CD14-positive monocyte (primary cell): Measurements from ENCODE around the gene KLC3. TPM values are rescaled to one million over a fixed set of nuclear protein-coding genes. Genes with fewer than 3 reads are reported as not detected.
A peak's percentile ranks its signal among the peaks of the same experiment; 100 is the strongest.

Experiments used
- DNase-seq, 3 donors: peaks; one replicate each; pipeline ENCODE4 v3.0.0-alpha.2; 2011 to 2022
- H2AFZ ChIP-seq: 2 replicates; pipeline ENCODE4 v1.6.0; 2012; ENCODE audit warnings: mild to moderate bottlenecking, low read depth, low read length, inconsistent platforms; ENCODE audit not compliant: insufficient read depth, poor library complexity, severe bottlenecking
- H3K27ac ChIP-seq, 2 donors: 1 replicate in 1 of 2; 2 replicates in 1 of 2; pipeline ENCODE4 v1.5.1; 2012 to 2013; ENCODE audit warnings: low read length in 2 of 2, control low read depth in 1 of 2, inconsistent platforms in 1 of 2, low read depth in 1 of 2, mild to moderate bottlenecking in 1 of 2
- H3K27me3 ChIP-seq, 2 donors: one replicate each; pipeline versions ENCODE4 v1.6.0 to v1.6.1; 2011 to 2013; ENCODE audit warnings: low read length in 2 of 2; ENCODE audit not compliant: control insufficient read depth in 2 of 2, insufficient read depth in 2 of 2
- H3K36me3 ChIP-seq, 2 donors: replicated peaks in 1 of 2; 1 replicate in 1 of 2; 2 replicates in 1 of 2; pipeline versions ENCODE4 v1.5.1 to v1.6.1; 2012 to 2013; ENCODE audit warnings: low read length in 2 of 2, control low read depth in 1 of 2, inconsistent platforms in 1 of 2, mild to moderate bottlenecking in 1 of 2; ENCODE audit not compliant: insufficient read depth in 2 of 2, control insufficient read depth in 1 of 2
- H3K4me1 ChIP-seq, 2 donors: 1 replicate in 1 of 2; 2 replicates in 1 of 2; pipeline versions ENCODE4 v1.5.1 to v1.6.1; 2012 to 2013; ENCODE audit warnings: low read length in 2 of 2, control low read depth in 1 of 2, inconsistent platforms in 1 of 2, mild to moderate bottlenecking in 1 of 2, moderate library complexity in 1 of 2; ENCODE audit not compliant: insufficient read depth in 2 of 2, control insufficient read depth in 1 of 2
- H3K4me2 ChIP-seq: replicated peaks from 2 replicates; pipeline ENCODE3; 2012; ENCODE audit warnings: low read length, moderate library complexity, mild to moderate bottlenecking; ENCODE audit not compliant: poor library complexity, severe bottlenecking; ENCODE audit errors: extremely low read depth
- H3K4me3 ChIP-seq, 3 experiments: fragments of 200-600 bp in 1 of 3; sonication (generic) in 1 of 3; replicated peaks in 1 of 3; 1 replicate in 2 of 3; 2 replicates in 1 of 3; pipeline ENCODE4 v1.5.1; 2011 to 2013; ENCODE audit warnings: low read length in 3 of 3, mild to moderate bottlenecking in 3 of 3, control low read depth in 2 of 3, low read depth in 2 of 3, inconsistent platforms in 1 of 3, moderate library complexity in 1 of 3
- H3K79me2 ChIP-seq: 2 replicates; pipeline ENCODE4 v1.6.0; 2012; ENCODE audit warnings: mild to moderate bottlenecking, control low read depth, inconsistent platforms, low read length, moderate library complexity; ENCODE audit not compliant: insufficient read depth
- H3K9ac ChIP-seq: 2 replicates; pipeline ENCODE4 v1.6.0; 2017; ENCODE audit warnings: low read length, mild to moderate bottlenecking; ENCODE audit not compliant: insufficient read depth, poor library complexity, severe bottlenecking
- H3K9me3 ChIP-seq, 2 donors: replicated peaks in 1 of 2; 1 replicate in 1 of 2; 2 replicates in 1 of 2; pipeline versions ENCODE4 v1.5.1 to v1.6.1; 2012 to 2013; ENCODE audit warnings: low read length in 2 of 2, control low read depth in 1 of 2; ENCODE audit not compliant: control insufficient read depth in 1 of 2, insufficient read depth in 1 of 2
- H4K20me1 ChIP-seq: 2 replicates; pipeline ENCODE4 v1.6.0; 2012; ENCODE audit warnings: mild to moderate bottlenecking, low read length, control low read depth, moderate library complexity; ENCODE audit not compliant: insufficient read depth
- H3K27ac Mint-ChIP-seq, 7 donors: one replicate each; pipeline ENCODE4 v1.8.0; 2020; ENCODE audit warnings: mild to moderate bottlenecking in 7 of 7, mixed read lengths in 7 of 7, moderate library complexity in 6 of 7, inconsistent platforms in 2 of 7
- H3K27me3 Mint-ChIP-seq, 3 donors: one replicate each; pipeline ENCODE4 v1.8.0; 2021 to 2022; ENCODE audit warnings: low read depth in 3 of 3, mild to moderate bottlenecking in 3 of 3, mixed read lengths in 3 of 3, moderate library complexity in 3 of 3, inconsistent platforms in 1 of 3
- H3K36me3 Mint-ChIP-seq, 2 donors: one replicate each; pipeline ENCODE4 v1.8.0; 2020; ENCODE audit warnings: mixed read lengths in 2 of 2, inconsistent platforms in 1 of 2, mild to moderate bottlenecking in 1 of 2
- H3K4me1 Mint-ChIP-seq: one replicate; pipeline ENCODE4 v1.8.0; 2020; ENCODE audit warnings: mild to moderate bottlenecking, mixed read lengths
- H3K4me3 Mint-ChIP-seq, 2 donors: one replicate each; pipeline ENCODE4 v1.8.0; 2020; ENCODE audit warnings: mild to moderate bottlenecking in 2 of 2, mixed read lengths in 2 of 2, moderate library complexity in 1 of 2
- H3K9me3 Mint-ChIP-seq, 7 donors: one replicate each; pipeline ENCODE4 v1.8.0; 2020 to 2022; ENCODE audit warnings: mixed read lengths in 7 of 7, mild to moderate bottlenecking in 6 of 7, moderate library complexity in 6 of 7, inconsistent platforms in 2 of 7
- WGBS: methylation state at CpG from one replicate; pipeline ENCODE4 v1.1.5; 2013; ENCODE audit warnings: missing lambda C conversion rate; ENCODE audit not compliant: insufficient coverage; 5-methylcytosine and 5-hydroxymethylcytosine counted together
- intact Hi-C, 2 donors: fragments of 100-400 bp; cut with micrococcal nuclease; formaldehyde crosslinking; loops; one replicate each; pipeline versions ENCODE4 v1.15.0 to v1.15.1; 2023
- polyA plus RNA-seq, 3 donors: library from polyadenylated mRNA; depleted of rRNA in 1 of 3; unstranded in 2 of 3; stranded (reverse) in 1 of 3; fragments of 300-500 nt in 2 of 3; fragments of >200 nt in 1 of 3; fragmentation: Illumina TruSeq in 2 of 3; gene quantifications; 1 replicate in 2 of 3; 2 replicates in 1 of 3; pipeline ENCODE4 v1.2.3, GENCODE V29; 2012 to 2021
- TF ChIP-seq, protein P1 (sequence below): fragments of 200-600 bp; IDR thresholded peaks from one replicate; pipeline ENCODE4 v1.8.0; 2022; ENCODE audit warnings: antibody characterized with exemption, mild to moderate bottlenecking

KLC3 gene
- polyA plus RNA-seq, 3 donors: not detected

DNA sequence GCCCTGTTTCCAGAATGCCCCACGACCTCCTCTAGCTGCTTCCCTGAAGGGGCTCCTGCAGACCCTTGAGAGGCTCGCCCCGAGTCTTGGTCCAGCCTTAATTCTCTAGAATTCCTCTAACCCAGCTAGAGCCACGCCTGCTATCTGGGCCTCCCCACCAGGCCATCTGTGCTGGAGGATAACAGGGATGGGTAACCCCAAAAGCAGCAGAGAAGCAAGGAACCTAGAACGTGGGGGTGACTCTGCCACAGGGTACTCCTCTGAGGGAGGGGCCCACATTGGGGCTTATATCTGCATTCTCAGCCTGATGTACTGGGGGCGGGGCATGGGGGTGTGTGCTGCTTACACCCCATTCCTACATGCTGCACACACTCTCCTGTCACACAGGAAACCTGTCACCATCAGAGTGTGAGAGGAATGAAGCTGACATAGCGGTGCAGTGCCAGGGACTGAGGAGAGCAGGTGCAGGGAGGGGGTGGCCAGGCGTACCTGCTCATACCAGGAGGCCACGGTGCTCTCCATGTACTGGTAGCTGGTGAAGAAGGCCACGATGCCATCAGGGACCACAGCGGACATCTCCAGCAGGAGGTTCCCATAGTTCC, 13.8 kb downstream of the KLC3 start:
- WGBS: 97% methylated on average over 8 of the region's 11 CpGs
- Histone ChIP-seq H3K9ac (no peak overlapping the region), H2AFZ (no peak overlapping the region), H3K27me3 (no peaks in the 10 kb centered on the region), H4K20me1 (no peaks in the 10 kb centered on the region), H3K36me3 (peaks cover 33 to 77% of the 10 kb centered on the region in 2 donors), H3K9me3 (no peaks in the 10 kb centered on the region), H3K4me2 (no peak overlapping the region), H3K27ac (no peak overlapping the region), H3K79me2 (no peaks in the 10 kb centered on the region), H3K4me3 (no peak overlapping the region), H3K4me1 (no peaks in the 10 kb centered on the region)
- no peaks in the 10 kb centered on the region for H3K4me1 Mint-ChIP-seq
- no peaks in the 10 kb centered on the region for H3K27me3 Mint-ChIP-seq
- H3K4me3 Mint-ChIP-seq: no peak overlapping the region
- peaks cover 0 to 3% (median 0%) of the 10 kb centered on the region in 7 donors for H3K9me3 Mint-ChIP-seq
- DNase-seq: no peak
- TF ChIP-seq, protein P1, sequence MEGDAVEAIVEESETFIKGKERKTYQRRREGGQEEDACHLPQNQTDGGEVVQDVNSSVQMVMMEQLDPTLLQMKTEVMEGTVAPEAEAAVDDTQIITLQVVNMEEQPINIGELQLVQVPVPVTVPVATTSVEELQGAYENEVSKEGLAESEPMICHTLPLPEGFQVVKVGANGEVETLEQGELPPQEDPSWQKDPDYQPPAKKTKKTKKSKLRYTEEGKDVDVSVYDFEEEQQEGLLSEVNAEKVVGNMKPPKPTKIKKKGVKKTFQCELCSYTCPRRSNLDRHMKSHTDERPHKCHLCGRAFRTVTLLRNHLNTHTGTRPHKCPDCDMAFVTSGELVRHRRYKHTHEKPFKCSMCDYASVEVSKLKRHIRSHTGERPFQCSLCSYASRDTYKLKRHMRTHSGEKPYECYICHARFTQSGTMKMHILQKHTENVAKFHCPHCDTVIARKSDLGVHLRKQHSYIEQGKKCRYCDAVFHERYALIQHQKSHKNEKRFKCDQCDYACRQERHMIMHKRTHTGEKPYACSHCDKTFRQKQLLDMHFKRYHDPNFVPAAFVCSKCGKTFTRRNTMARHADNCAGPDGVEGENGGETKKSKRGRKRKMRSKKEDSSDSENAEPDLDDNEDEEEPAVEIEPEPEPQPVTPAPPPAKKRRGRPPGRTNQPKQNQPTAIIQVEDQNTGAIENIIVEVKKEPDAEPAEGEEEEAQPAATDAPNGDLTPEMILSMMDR: no peak
- intact Hi-C loops: no loop called here
- H3K36me3 Mint-ChIP-seq: peaks cover 61 to 78% of the 10 kb centered on the region in 2 donors
- peak overlapping the region in 1 of 7 donors; percentile 7 for H3K27ac Mint-ChIP-seq

DNA sequence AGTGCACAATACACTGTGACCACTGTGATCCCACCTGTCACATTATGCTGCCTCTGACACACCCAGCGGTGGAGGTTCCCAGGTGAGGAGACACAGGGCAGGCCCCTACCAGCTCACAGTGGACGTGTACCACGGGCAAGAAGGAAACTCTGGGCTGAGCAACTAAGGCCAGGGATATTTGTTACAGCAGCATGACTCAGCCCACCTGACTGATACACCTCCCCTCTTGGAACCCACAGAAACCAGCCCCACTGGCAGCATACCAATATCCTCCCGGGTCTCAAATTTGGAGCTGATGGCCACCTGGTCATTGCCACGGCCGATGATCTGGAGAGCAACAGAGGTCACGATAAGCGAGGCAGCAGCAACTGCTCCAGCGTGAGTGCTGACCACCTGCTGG, 14.9 kb downstream of the KLC3 start:
- Histone ChIP-seq H3K27ac (no peak overlapping the region), H2AFZ (no peak overlapping the region), H3K4me1 (no peaks in the 10 kb centered on the region), H3K79me2 (no peaks in the 10 kb centered on the region), H3K9me3 (no peaks in the 10 kb centered on the region), H4K20me1 (no peaks in the 10 kb centered on the region), H3K4me3 (no peak overlapping the region), H3K9ac (no peak overlapping the region), H3K27me3 (no peaks in the 10 kb centered on the region), H3K4me2 (no peak overlapping the region), H3K36me3 (peaks cover 33 to 81% of the 10 kb centered on the region in 2 donors)
- H3K4me3 Mint-ChIP-seq: no peak overlapping the region
- TF ChIP-seq, protein P1: no peak
- 95% methylated on average over 9 of the region's 9 CpGs for WGBS
- no peaks in the 10 kb centered on the region for H3K27me3 Mint-ChIP-seq
- no peak for DNase-seq
- no peak overlapping the region for H3K27ac Mint-ChIP-seq
- peaks cover 0 to 3% (median 0%) of the 10 kb centered on the region in 7 donors for H3K9me3 Mint-ChIP-seq
- no peaks in the 10 kb centered on the region for H3K4me1 Mint-ChIP-seq
- peaks cover 60 to 84% of the 10 kb centered on the region in 2 donors for H3K36me3 Mint-ChIP-seq
- intact Hi-C loops: no loop called here
